OCI-LY3 (cell line): ENCODE results near the gene ANKS6.

ENCODE experiments used
- H2AFZ ChIP-seq: fragments of 200-600, 300-600 bp; shearing (Covaris generic); 2 replicates; pipeline ENCODE4 v1.6.0; 2014; ENCODE audit warnings: antibody characterized with exemption, low read depth, low read length
- H3K27ac ChIP-seq: fragments of 200-600, 300-600 bp; sonication (generic); 2 replicates; pipeline ENCODE4 v1.5.1; 2014; ENCODE audit warnings: mild to moderate bottlenecking, low read length, moderate library complexity, mixed read lengths
- H3K27me3 ChIP-seq: fragments of 200-600, 300-600 bp; sonication (generic); 2 replicates; pipeline ENCODE4 v1.6.1; 2014; ENCODE audit warnings: low read depth, low read length, mixed read lengths
- H3K36me3 ChIP-seq: fragments of 200-600, 300-600 bp; sonication (generic); replicated peaks from 2 replicates; pipeline ENCODE3; 2014; ENCODE audit warnings: low read depth, low read length, mixed read lengths
- H3K4me1 ChIP-seq: fragments of 300-600, 200-600 bp; sonication (generic); 2 replicates; pipeline ENCODE4 v1.6.1; 2014; ENCODE audit warnings: low read length, mixed read lengths
- H3K4me2 ChIP-seq: fragments of 200-600, 300-600 bp; sonication (generic); 2 replicates; pipeline ENCODE4 v1.6.1; 2014; ENCODE audit warnings: low read length, mixed read lengths
- H3K4me3 ChIP-seq: fragments of 300-600, 200-600 bp; sonication (generic); 2 replicates; pipeline ENCODE4 v1.5.1; 2014; ENCODE audit warnings: antibody characterized with exemption, mild to moderate bottlenecking, low read length, moderate library complexity
- H3K79me2 ChIP-seq: fragments of 300-600, 200-600 bp; shearing (Covaris generic); 2 replicates; pipeline ENCODE4 v1.6.1; 2014; ENCODE audit warnings: mild to moderate bottlenecking, low read length, mixed read lengths
- H3K9ac ChIP-seq: fragments of 300-600, 200-600 bp; shearing (Covaris generic); 2 replicates; pipeline ENCODE4 v1.6.0; 2014; ENCODE audit warnings: mild to moderate bottlenecking, low read length, moderate library complexity
- H3K9me3 ChIP-seq: fragments of 200-600, 300-600 bp; shearing (Covaris generic); 2 replicates; pipeline ENCODE4 v1.6.1; 2014; ENCODE audit warnings: low read length, mixed read lengths; ENCODE audit not compliant: insufficient read depth
- H4K20me1 ChIP-seq: fragments of 200-600, 300-600 bp; sonication (generic); 2 replicates; pipeline ENCODE4 v1.6.1; 2016; ENCODE audit warnings: low read length, mixed read lengths; ENCODE audit not compliant: insufficient read depth
- EZH2phosphoT487 ChIP-seq: fragments of 200-600 bp; shearing (Covaris generic); IDR thresholded peaks from 2 replicates; pipeline ENCODE4 v1.6.1; 2018; ENCODE audit warnings: antibody characterized with exemption, mixed run types, low read depth
- TF ChIP-seq, protein P1 (sequence below): fragments of 200-600, 300-600 bp; sonication (generic); IDR thresholded peaks from 2 replicates; pipeline ENCODE4 v1.5.1; 2014; ENCODE audit warnings: antibody characterized with exemption, low read length, low read depth

Gene ANKS6

DNA sequence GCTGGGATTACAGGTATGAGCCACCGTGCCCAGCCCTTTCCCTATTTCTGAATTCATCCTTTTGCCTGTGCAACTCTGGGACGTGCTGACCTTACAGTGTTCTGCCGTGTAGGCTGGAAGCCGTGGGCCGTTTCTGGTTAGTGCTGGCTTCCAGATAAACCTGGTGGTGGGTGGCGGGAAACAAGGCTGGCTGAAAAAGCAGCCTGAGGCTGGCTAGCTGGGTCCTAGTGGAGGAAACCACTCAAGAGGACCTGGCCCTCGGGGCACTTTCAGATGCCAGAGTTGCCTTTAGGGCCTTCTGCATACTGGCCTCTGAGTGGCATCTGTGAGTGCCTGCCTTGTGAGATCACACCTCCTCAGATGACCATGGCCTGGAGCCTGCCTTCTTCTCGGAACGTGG is 38.0 kb upstream of the ANKS6 start:
- Histone ChIP-seq H2AFZ (no peak overlapping the region), H3K4me1 (peaks cover 9% of the 10 kb centered on the region), H3K27me3 (no peaks in the 10 kb centered on the region), H3K9ac (no peak overlapping the region), H3K36me3 (no peaks in the 10 kb centered on the region), H3K9me3 (no peaks in the 10 kb centered on the region), H3K4me2 (no peak overlapping the region), H3K79me2 (no peaks in the 10 kb centered on the region), H3K4me3 (no peak overlapping the region), H4K20me1 (no peaks in the 10 kb centered on the region), H3K27ac (no peak overlapping the region)
- TF ChIP-seq, protein P1, sequence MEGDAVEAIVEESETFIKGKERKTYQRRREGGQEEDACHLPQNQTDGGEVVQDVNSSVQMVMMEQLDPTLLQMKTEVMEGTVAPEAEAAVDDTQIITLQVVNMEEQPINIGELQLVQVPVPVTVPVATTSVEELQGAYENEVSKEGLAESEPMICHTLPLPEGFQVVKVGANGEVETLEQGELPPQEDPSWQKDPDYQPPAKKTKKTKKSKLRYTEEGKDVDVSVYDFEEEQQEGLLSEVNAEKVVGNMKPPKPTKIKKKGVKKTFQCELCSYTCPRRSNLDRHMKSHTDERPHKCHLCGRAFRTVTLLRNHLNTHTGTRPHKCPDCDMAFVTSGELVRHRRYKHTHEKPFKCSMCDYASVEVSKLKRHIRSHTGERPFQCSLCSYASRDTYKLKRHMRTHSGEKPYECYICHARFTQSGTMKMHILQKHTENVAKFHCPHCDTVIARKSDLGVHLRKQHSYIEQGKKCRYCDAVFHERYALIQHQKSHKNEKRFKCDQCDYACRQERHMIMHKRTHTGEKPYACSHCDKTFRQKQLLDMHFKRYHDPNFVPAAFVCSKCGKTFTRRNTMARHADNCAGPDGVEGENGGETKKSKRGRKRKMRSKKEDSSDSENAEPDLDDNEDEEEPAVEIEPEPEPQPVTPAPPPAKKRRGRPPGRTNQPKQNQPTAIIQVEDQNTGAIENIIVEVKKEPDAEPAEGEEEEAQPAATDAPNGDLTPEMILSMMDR = no peak
- no peak for TF ChIP-seq EZH2phosphoT487

GRCh38 chr9:98833090-98833956 is 37.0 kb upstream of the ANKS6 start:
- H3K79me2 ChIP-seq = no peaks in the 10 kb centered on the region
- H3K4me2 ChIP-seq = no peak overlapping the region
- no peaks in the 10 kb centered on the region for H4K20me1 ChIP-seq
- TF ChIP-seq, protein P1 = no peak
- no peak for TF ChIP-seq EZH2phosphoT487
- H3K36me3 ChIP-seq = no peaks in the 10 kb centered on the region
- H3K4me3 ChIP-seq = no peak overlapping the region
- peaks cover 5% of the 10 kb centered on the region for H3K4me1 ChIP-seq
- no peak overlapping the region for H3K27ac ChIP-seq
- H3K9me3 ChIP-seq = no peaks in the 10 kb centered on the region
- H3K27me3 ChIP-seq = no peaks in the 10 kb centered on the region
- no peak overlapping the region for H3K9ac ChIP-seq
- no peak overlapping the region for H2AFZ ChIP-seq

GRCh38 chr9:98832768-98833089 is 36.4 kb upstream of the ANKS6 start:
- Histone ChIP-seq H2AFZ (no peak overlapping the region), H3K4me1 (peaks cover 5% of the 10 kb centered on the region), H3K4me2 (no peak overlapping the region), H3K27ac (no peak overlapping the region), H3K9me3 (no peaks in the 10 kb centered on the region), H3K4me3 (no peak overlapping the region), H4K20me1 (no peaks in the 10 kb centered on the region), H3K27me3 (no peaks in the 10 kb centered on the region), H3K79me2 (no peaks in the 10 kb centered on the region), H3K36me3 (no peaks in the 10 kb centered on the region), H3K9ac (no peak overlapping the region)
- no peak for TF ChIP-seq EZH2phosphoT487
- TF ChIP-seq, protein P1 = no peak

DNA sequence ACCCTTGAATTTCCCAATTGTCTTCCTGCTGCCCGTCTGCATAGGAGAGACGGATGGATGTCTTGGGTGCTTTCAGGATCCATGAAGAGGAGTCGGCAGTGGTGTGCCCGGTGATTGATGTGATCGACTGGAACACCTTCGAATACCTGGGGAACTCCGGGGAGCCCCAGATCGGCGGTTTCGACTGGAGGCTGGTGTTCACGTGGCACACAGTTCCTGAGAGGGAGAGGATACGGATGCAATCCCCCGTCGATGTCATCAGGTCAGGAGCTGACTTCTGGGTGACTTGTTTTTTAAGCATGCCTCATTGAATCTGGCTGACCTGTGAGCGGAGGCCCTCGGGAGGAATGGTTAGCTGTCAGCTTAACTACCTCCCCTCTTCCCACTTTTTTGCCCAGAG is 35.3 kb upstream of the ANKS6 start:
- Histone ChIP-seq H3K27me3 (no peaks in the 10 kb centered on the region), H4K20me1 (no peaks in the 10 kb centered on the region), H3K79me2 (no peaks in the 10 kb centered on the region), H2AFZ (no peak overlapping the region), H3K36me3 (no peaks in the 10 kb centered on the region), H3K9ac (no peak overlapping the region), H3K9me3 (no peaks in the 10 kb centered on the region), H3K4me2 (no peak overlapping the region), H3K4me1 (peaks cover 5% of the 10 kb centered on the region), H3K4me3 (no peak overlapping the region), H3K27ac (no peak overlapping the region)
- no peak for TF ChIP-seq EZH2phosphoT487
- TF ChIP-seq, protein P1 = no peak
